PC-9 (cell line): ENCODE data around the gene GRIP1. TPM values are rescaled to one million over a fixed set of nuclear protein-coding genes. Genes with fewer than 3 reads are reported as not detected.

Experiments used
- BruUV-seq: library from RNA; stranded (reverse); fragments of 400-500 nt; replicated peaks from 2 replicates; lab custom pipeline; 2021; lab: Mats Ljungman, UMichigan
- CTCF ChIA-PET: fragments of 300-600 bp; sonication (Branson Sonifier 250); formaldehyde crosslinking; loops from one replicate; lab custom pipeline; 2022; ENCODE audit warnings: antibody characterized with exemption; lab: Charles Lee
- POLR2A ChIA-PET: fragments of 300-600 bp; sonication (Branson Sonifier 250); formaldehyde crosslinking; loops from one replicate; lab custom pipeline; 2022; ENCODE audit warnings: antibody characterized with exemption; ENCODE audit not compliant: unreplicated experiment; lab: Charles Lee
- DNase-seq, 2 experiments: peaks; one replicate each; pipeline versions ENCODE4 v3.0.0 to v3.0.0-alpha.2; 2015 to 2022; ENCODE audit warnings: mixed read lengths in 1 of 2
- H2AFZ ChIP-seq: fragments of 200-600 bp; sonication (generic); 2 replicates; pipeline ENCODE4 v1.8.1; 2017; ENCODE audit warnings: antibody characterized with exemption
- H3F3A ChIP-seq: fragments of 200-600 bp; sonication (generic); 2 replicates; pipeline ENCODE4 v1.8.1; 2017; ENCODE audit warnings: antibody characterized with exemption, mild to moderate bottlenecking, low read depth; ENCODE audit not compliant: insufficient read depth
- H3K27ac ChIP-seq: fragments of 200-600 bp; sonication (generic); 2 replicates; pipeline ENCODE4 v1.6.1; 2016; ENCODE audit warnings: mixed run types
- H3K27me3 ChIP-seq: fragments of 200-600 bp; sonication (generic); 2 replicates; pipeline ENCODE4 v1.6.1; 2016; ENCODE audit warnings: low read depth, mixed run types; ENCODE audit not compliant: insufficient read depth
- H3K36me3 ChIP-seq: fragments of 200-600 bp; sonication (generic); 2 replicates; pipeline ENCODE4 v1.6.1; 2016; ENCODE audit warnings: low read depth, mixed run types
- H3K4me1 ChIP-seq: fragments of 200-600 bp; sonication (generic); replicated peaks from 2 replicates; pipeline ENCODE4 v1.6.1; 2016; ENCODE audit warnings: mixed run types; ENCODE audit not compliant: insufficient read depth
- H3K4me2 ChIP-seq: fragments of 200-600 bp; sonication (generic); 2 replicates; pipeline ENCODE4 v1.6.1; 2017; ENCODE audit warnings: mixed run types
- H3K4me3 ChIP-seq: fragments of 200-600 bp; sonication (generic); 2 replicates; pipeline ENCODE4 v1.6.1; 2016; ENCODE audit warnings: mixed run types
- H3K79me2 ChIP-seq: fragments of 200-600 bp; sonication (generic); 2 replicates; pipeline ENCODE4 v1.6.1; 2017; ENCODE audit warnings: low read depth, mixed run types
- H3K9me2 ChIP-seq: fragments of 200-600 bp; sonication (generic); 2 replicates; pipeline ENCODE4 v1.8.1; 2017; ENCODE audit warnings: mild to moderate bottlenecking; ENCODE audit not compliant: insufficient read depth
- H3K9me3 ChIP-seq: fragments of 200-600 bp; sonication (generic); 2 replicates; pipeline ENCODE4 v1.8.1; 2016; ENCODE audit warnings: low read depth; ENCODE audit not compliant: insufficient read depth
- H4K20me1 ChIP-seq: fragments of 200-600 bp; sonication (generic); 2 replicates; pipeline ENCODE4 v1.8.1; 2017; ENCODE audit not compliant: insufficient read depth
- CTCF ChIP-seq: fragments of 200-600 bp; sonication (generic); conservative IDR thresholded peaks from 2 replicates; pipeline ENCODE4 v1.6.1; 2017; ENCODE audit warnings: mixed run types, antibody characterized with exemption, mild to moderate bottlenecking, moderate library complexity
- EZH2 ChIP-seq: fragments of 200-600 bp; sonication (generic); IDR thresholded peaks from 2 replicates; pipeline ENCODE4 v1.8.0; 2017; ENCODE audit warnings: antibody characterized with exemption, low read depth
- intact Hi-C: fragments of 100-400 bp; cut with micrococcal nuclease; formaldehyde crosslinking; loops from one replicate; pipeline ENCODE4 v1.10.0; 2022; ENCODE audit not compliant: unreplicated experiment
- total RNA-seq: library from RNA; stranded (reverse); gene quantifications from 2 replicates; pipeline ENCODE4 v1.2.3, GENCODE V29; 2021

GRIP1 gene
- total RNA-seq, 1 experiment from 2014 or later, result 16.0 TPM

GRCh38 chr12:66467932-66468331 lies 210.9 kb downstream of the GRIP1 start:
- Histone ChIP-seq H4K20me1 (no peaks in the 10 kb centered on the region), H3K79me2 (no peaks in the 10 kb centered on the region), H3K9me2 (no peaks in the 10 kb centered on the region), H2AFZ (no peak overlapping the region), H3K36me3 (no peaks in the 10 kb centered on the region), H3K27ac (no peak overlapping the region), H3K4me1 (no peaks in the 10 kb centered on the region), H3F3A (no peaks in the 10 kb centered on the region), H3K4me2 (no peak overlapping the region), H3K27me3 (no peaks in the 10 kb centered on the region), H3K4me3 (no peak overlapping the region), H3K9me3 (no peaks in the 10 kb centered on the region; the same call in 1 of the 2 replicates)
- no peak for TF ChIP-seq CTCF
- TF ChIP-seq EZH2, result no peak
- ChIA-PET POLR2A (no interaction called here), CTCF (no interaction called here)
- no TSS peak for BruUV-seq
- DNase-seq, result no peak
- intact Hi-C loops, result no loop called here

- no peaks in the 10 kb centered on the region for H3K36me3 ChIP-seq
Observed at GRCh38 chr12:66461331-66461730, 217.5 kb downstream of the GRIP1 start.

GRCh38 chr12:66459944-66460482 lies 218.9 kb downstream of the GRIP1 start:
- Histone ChIP-seq H3K79me2 (no peaks in the 10 kb centered on the region), H3K9me3 (no peaks in the 10 kb centered on the region), H3K27ac (no peak overlapping the region), H3K4me1 (no peaks in the 10 kb centered on the region), H3F3A (no peaks in the 10 kb centered on the region), H3K4me2 (no peak overlapping the region), H3K9me2 (no peaks in the 10 kb centered on the region), H3K4me3 (no peak overlapping the region), H3K36me3 (no peaks in the 10 kb centered on the region), H4K20me1 (no peaks in the 10 kb centered on the region), H3K27me3 (no peaks in the 10 kb centered on the region), H2AFZ (no peak overlapping the region)
- intact Hi-C loops, result loop anchor here (10.0 kb wide), 1 partner anchor 115 kb away; no protein-coding TSS in a partner anchor
- ChIA-PET POLR2A (no interaction called here), CTCF (interaction anchor here (0.6 kb wide), 1 partner anchor 1679 kb away, joined by 4 read pairs; no protein-coding TSS in a partner anchor)
- DNase-seq, result no peak
- no TSS peak for BruUV-seq
- TF ChIP-seq EZH2, result no peak
- TF ChIP-seq CTCF, result no peak

More at GRCh38 chr12:66461331-66461730, 217.5 kb downstream of the GRIP1 start:
- TF ChIP-seq EZH2 (no peak), CTCF (no peak)
- no peak overlapping the region for H3K4me3 ChIP-seq
- H4K20me1 ChIP-seq, result no peaks in the 10 kb centered on the region
- no peak overlapping the region for H2AFZ ChIP-seq
- no peaks in the 10 kb centered on the region for H3K4me1 ChIP-seq
- no peak overlapping the region for H3K27ac ChIP-seq
- H3K9me2 ChIP-seq, result no peaks in the 10 kb centered on the region
- intact Hi-C loops, result no loop called here
- no peaks in the 10 kb centered on the region for H3F3A ChIP-seq
- no peaks in the 10 kb centered on the region for H3K79me2 ChIP-seq
- no peak overlapping the region for H3K4me2 ChIP-seq
- POLR2A ChIA-PET, result no interaction called here
- H3K27me3 ChIP-seq, result no peaks in the 10 kb centered on the region
- no peaks in the 10 kb centered on the region for H3K9me3 ChIP-seq
- CTCF ChIA-PET, result no interaction called here
- DNase-seq, result no peak
- BruUV-seq, result no TSS peak
